ENCODE data around the gene TRAPPC8. TPM values are rescaled to one million over a fixed set of nuclear protein-coding genes. Genes with fewer than 3 reads are reported as not detected.
A peak's percentile ranks its signal among the peaks of the same experiment; 100 is the strongest.

TRAPPC8 gene, protein sequence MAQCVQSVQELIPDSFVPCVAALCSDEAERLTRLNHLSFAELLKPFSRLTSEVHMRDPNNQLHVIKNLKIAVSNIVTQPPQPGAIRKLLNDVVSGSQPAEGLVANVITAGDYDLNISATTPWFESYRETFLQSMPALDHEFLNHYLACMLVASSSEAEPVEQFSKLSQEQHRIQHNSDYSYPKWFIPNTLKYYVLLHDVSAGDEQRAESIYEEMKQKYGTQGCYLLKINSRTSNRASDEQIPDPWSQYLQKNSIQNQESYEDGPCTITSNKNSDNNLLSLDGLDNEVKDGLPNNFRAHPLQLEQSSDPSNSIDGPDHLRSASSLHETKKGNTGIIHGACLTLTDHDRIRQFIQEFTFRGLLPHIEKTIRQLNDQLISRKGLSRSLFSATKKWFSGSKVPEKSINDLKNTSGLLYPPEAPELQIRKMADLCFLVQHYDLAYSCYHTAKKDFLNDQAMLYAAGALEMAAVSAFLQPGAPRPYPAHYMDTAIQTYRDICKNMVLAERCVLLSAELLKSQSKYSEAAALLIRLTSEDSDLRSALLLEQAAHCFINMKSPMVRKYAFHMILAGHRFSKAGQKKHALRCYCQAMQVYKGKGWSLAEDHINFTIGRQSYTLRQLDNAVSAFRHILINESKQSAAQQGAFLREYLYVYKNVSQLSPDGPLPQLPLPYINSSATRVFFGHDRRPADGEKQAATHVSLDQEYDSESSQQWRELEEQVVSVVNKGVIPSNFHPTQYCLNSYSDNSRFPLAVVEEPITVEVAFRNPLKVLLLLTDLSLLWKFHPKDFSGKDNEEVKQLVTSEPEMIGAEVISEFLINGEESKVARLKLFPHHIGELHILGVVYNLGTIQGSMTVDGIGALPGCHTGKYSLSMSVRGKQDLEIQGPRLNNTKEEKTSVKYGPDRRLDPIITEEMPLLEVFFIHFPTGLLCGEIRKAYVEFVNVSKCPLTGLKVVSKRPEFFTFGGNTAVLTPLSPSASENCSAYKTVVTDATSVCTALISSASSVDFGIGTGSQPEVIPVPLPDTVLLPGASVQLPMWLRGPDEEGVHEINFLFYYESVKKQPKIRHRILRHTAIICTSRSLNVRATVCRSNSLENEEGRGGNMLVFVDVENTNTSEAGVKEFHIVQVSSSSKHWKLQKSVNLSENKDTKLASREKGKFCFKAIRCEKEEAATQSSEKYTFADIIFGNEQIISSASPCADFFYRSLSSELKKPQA (N-terminal part only)
- polyA plus RNA-seq (2013, experiment 1 of 4) = 35.5 TPM
- 33.2 TPM for polyA plus RNA-seq (2013, experiment 2 of 4)
- polyA plus RNA-seq (2013, experiment 3 of 4) = 30.4 TPM
- 30.1 TPM for polyA plus RNA-seq (2013, experiment 4 of 4)

DNA sequence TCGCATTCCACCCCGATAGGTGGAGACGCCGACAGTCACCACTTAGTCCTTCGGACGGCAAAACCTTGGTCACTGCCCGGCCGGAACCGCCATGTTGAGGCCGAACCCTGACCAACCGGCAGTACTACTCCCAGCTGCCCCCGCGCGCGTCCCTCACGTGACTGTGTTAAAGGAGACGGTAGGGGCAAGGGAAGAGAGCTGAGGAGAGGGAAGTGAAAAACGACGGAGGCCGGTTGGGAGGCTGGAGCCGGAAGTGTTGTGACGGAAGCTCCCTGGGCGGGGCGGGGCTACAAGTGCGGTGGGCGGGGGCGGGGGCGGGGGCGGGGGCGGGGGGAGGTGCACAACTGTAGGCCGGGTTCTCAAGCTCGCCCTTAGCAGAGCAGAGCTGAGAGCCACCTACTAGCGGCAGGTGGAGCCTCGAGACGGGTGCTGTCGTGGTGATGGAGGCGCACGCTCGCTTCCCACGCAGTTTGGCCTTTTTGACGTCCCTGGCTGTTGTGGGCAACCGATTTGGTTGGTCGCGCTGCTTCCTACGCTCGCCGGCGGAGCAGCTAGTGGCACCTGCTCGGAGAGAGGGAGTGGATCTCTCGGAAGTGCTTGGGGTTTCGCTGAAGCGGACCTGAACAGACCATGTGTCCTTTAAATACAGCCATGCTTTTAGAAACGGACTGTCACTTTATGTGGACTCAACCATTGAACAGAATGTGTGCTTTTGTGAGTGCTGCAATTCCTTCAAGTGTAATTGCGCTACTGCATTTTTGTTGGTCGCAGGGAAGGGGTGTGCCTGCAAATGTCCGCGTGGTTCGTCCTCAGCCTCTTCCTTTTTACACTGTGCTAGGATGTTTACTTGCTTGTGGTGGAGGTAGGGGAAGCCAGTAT lies at the start of gene TRAPPC8:
Gene TRAPPC8, minus strand, starts transcription at position 130 of the 879 bp plus-strand sequence. CDS start 364 bp downstream, outside the sequence.
- Histone ChIP-seq H3K4me1 (ENCODE audit: control insufficient read depth, insufficient read depth, low read length) (peaks cover 6% of the 10 kb centered on the region), H3K27ac (ENCODE audit: insufficient read depth, low read depth, low read length, poor library complexity, severe bottlenecking) (peak within 1 kb of the TSS; percentile 93), H3K36me3 (ENCODE audit: control insufficient read depth, insufficient read depth, low read length) (no peaks in the 10 kb centered on the region), H3K27me3 (ENCODE audit: control insufficient read depth, insufficient read depth, low read length, poor library complexity, severe bottlenecking) (peaks cover 6% of the 10 kb centered on the region), H3K4me3 (ENCODE audit: insufficient read depth, low read depth, low read length) (peak within 1 kb of the TSS; percentile 95), H3K9me3 (ENCODE audit: control insufficient read depth, low read length) (no peaks in the 10 kb centered on the region)
- WGBS, 2 experiments = 0% methylated on average over 48 to 58 of the region's 58 CpGs

DNA sequence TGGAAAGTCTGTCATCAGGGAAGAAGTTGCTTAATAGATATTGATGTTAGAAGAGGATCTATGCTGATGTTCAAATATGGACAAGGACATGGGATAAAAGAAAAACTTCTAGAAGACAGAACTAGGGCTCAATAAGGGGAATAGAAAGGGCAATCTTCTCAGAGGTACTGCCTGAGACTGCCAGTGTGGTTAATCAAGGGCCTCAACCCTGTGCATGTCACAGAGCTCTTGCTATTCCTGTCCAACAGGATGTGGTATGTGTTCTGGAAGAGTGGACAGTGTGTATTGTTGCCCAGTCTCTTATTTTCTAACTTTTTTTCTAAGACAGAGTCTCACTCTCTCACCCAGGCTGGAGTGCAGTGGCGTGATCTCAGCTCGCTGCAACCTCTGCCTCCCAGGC lies 47.9 kb upstream of the TRAPPC8 start:
- Histone ChIP-seq H3K4me3 (ENCODE audit: insufficient read depth, low read depth, low read length) (no peak overlapping the region), H3K9me3 (ENCODE audit: control insufficient read depth, low read length) (no peaks in the 10 kb centered on the region), H3K27ac (ENCODE audit: insufficient read depth, low read depth, low read length, poor library complexity, severe bottlenecking) (no peak overlapping the region), H3K4me1 (ENCODE audit: control insufficient read depth, insufficient read depth, low read length) (no peaks in the 10 kb centered on the region), H3K36me3 (ENCODE audit: control insufficient read depth, insufficient read depth, low read length) (no peaks in the 10 kb centered on the region), H3K27me3 (ENCODE audit: control insufficient read depth, insufficient read depth, low read length, poor library complexity, severe bottlenecking) (no peaks in the 10 kb centered on the region)
- whole genome bisulfite sequencing, 2 experiments = 91 to 97% methylated on average over 2 of the region's 2 CpGs

DNA sequence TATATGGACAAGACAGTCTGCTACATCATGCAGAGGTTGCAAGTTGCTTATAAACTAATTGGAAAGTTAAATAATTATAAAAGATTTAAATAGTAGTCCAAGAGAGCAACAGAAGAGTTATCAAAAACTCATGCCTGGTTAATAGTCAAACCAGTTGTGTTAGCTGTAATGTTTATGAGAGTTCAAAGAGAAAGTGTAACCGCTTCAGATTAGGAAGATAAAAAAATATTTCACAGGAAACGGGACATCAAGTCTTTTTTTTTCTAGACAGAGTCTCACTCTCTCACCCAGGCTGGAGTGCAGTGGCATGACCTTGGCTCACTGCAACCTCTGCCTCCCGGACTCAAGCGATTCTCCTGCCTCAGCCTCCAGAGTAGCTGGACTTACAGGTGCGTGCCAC lies 41.0 kb upstream of the TRAPPC8 start:
- Histone ChIP-seq H3K4me3 (ENCODE audit: insufficient read depth, low read depth, low read length) (no peak overlapping the region), H3K4me1 (ENCODE audit: control insufficient read depth, insufficient read depth, low read length) (no peaks in the 10 kb centered on the region), H3K27me3 (ENCODE audit: control insufficient read depth, insufficient read depth, low read length, poor library complexity, severe bottlenecking) (no peaks in the 10 kb centered on the region), H3K36me3 (ENCODE audit: control insufficient read depth, insufficient read depth, low read length) (no peaks in the 10 kb centered on the region), H3K9me3 (ENCODE audit: control insufficient read depth, low read length) (no peaks in the 10 kb centered on the region), H3K27ac (ENCODE audit: insufficient read depth, low read depth, low read length, poor library complexity, severe bottlenecking) (no peak overlapping the region)
- 89 to 95% methylated on average over 5 of the region's 5 CpGs for WGBS, 2 experiments

DNA sequence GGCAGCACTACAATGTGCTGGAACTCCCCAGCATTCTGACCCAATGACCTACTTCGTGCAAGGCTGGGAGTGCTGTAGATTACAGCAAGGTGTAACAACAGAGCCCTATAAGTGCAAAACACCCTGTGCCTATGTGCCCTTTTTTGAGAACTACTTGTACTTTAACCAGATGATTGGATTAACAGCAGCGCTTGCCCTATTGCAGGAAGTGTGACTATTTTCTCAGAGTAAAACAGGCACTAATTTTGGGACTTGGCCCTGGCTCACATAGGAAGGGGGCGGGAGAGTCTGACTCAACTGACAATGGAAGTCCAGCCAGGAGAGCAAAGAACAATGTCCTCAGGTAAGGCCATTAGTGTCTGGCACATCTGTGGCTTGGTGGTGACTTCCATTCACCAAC lies 40.1 kb upstream of the TRAPPC8 start:
- no peak overlapping the region for H3K4me3 ChIP-seq (ENCODE audit: insufficient read depth, low read depth, low read length)
- H3K27me3 ChIP-seq (ENCODE audit: control insufficient read depth, insufficient read depth, low read length, poor library complexity, severe bottlenecking) = no peaks in the 10 kb centered on the region
- H3K9me3 ChIP-seq (ENCODE audit: control insufficient read depth, low read length) = no peaks in the 10 kb centered on the region
- H3K36me3 ChIP-seq (ENCODE audit: control insufficient read depth, insufficient read depth, low read length) = no peaks in the 10 kb centered on the region
- no peak overlapping the region for H3K27ac ChIP-seq (ENCODE audit: insufficient read depth, low read depth, low read length, poor library complexity, severe bottlenecking)
- no peaks in the 10 kb centered on the region for H3K4me1 ChIP-seq (ENCODE audit: control insufficient read depth, insufficient read depth, low read length)
- 72 to 78% methylated on average over 3 of the region's 3 CpGs for WGBS, 2 experiments

DNA sequence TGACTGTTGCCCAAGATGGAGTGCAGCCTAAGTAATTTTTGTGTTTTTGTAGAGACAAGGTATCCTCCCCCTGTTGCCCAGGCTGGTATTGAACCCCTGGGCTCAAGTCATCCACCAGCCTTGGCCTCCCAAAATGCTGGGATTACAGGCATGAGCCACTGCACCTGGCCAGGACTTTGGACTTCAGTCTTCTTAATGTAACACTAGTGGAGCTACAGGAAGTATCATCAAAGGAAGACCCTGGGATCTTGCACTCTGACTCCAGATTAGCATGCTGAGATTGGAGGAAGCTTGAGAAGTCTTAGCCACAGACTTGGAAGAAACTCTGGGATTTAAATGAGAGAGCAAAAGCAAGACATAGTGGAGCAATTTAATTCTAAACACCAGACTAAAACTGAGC lies 37.9 kb upstream of the TRAPPC8 start:
- H3K27me3 ChIP-seq (ENCODE audit: control insufficient read depth, insufficient read depth, low read length, poor library complexity, severe bottlenecking) = no peaks in the 10 kb centered on the region
- no peaks in the 10 kb centered on the region for H3K9me3 ChIP-seq (ENCODE audit: control insufficient read depth, low read length)
- H3K4me3 ChIP-seq (ENCODE audit: insufficient read depth, low read depth, low read length) = no peak overlapping the region
- no peak overlapping the region for H3K27ac ChIP-seq (ENCODE audit: insufficient read depth, low read depth, low read length, poor library complexity, severe bottlenecking)
- no peaks in the 10 kb centered on the region for H3K4me1 ChIP-seq (ENCODE audit: control insufficient read depth, insufficient read depth, low read length)
- H3K36me3 ChIP-seq (ENCODE audit: control insufficient read depth, insufficient read depth, low read length) = no peaks in the 10 kb centered on the region

DNA sequence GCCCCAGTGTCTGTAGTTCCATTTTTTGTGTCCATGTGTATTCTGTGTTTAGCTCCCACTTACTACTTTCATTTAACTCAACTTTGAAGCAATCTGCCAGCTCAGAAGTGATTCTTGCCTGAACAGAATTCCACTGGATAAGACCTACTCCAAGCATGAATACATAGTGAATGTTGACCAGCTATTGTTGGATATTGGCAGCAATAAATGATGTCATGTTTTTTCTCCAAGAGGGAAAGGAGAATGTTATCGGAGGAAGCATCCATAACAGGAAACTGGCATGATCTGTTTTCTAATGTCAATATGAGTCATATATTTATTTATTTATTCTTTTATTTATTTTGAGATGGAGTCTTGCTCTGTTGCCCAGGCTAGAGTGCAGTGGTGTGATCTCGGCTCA lies 36.8 kb upstream of the TRAPPC8 start:
- Histone ChIP-seq H3K36me3 (ENCODE audit: control insufficient read depth, insufficient read depth, low read length) (no peaks in the 10 kb centered on the region), H3K27me3 (ENCODE audit: control insufficient read depth, insufficient read depth, low read length, poor library complexity, severe bottlenecking) (no peaks in the 10 kb centered on the region), H3K4me1 (ENCODE audit: control insufficient read depth, insufficient read depth, low read length) (no peaks in the 10 kb centered on the region), H3K9me3 (ENCODE audit: control insufficient read depth, low read length) (no peaks in the 10 kb centered on the region), H3K4me3 (ENCODE audit: insufficient read depth, low read depth, low read length) (no peak overlapping the region), H3K27ac (ENCODE audit: insufficient read depth, low read depth, low read length, poor library complexity, severe bottlenecking) (no peak overlapping the region)
- WGBS, 2 experiments = 88 to 100% methylated on average over 2 of the region's 2 CpGs

DNA sequence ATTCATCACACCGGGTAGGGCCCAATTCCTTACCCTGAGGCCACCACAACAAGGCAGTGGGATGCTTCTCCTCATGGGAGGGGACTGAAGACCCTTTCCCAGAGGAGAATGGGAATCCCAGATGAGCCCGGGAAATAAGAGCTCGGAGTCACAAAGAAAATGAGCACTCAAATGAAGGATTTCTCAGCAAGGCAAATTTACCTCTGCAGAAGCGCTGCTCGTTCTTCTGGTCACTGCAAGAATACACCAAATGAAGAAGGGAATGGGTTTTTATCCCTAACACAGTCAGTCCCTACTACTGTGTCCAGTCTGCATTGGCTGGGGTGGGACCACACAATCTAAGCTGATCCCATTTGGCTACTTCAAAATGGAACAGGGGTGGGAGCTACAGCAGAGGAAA lies 35.7 kb upstream of the TRAPPC8 start:
- Histone ChIP-seq H3K36me3 (ENCODE audit: control insufficient read depth, insufficient read depth, low read length) (no peaks in the 10 kb centered on the region), H3K27me3 (ENCODE audit: control insufficient read depth, insufficient read depth, low read length, poor library complexity, severe bottlenecking) (no peaks in the 10 kb centered on the region), H3K9me3 (ENCODE audit: control insufficient read depth, low read length) (no peaks in the 10 kb centered on the region), H3K27ac (ENCODE audit: insufficient read depth, low read depth, low read length, poor library complexity, severe bottlenecking) (no peak overlapping the region), H3K4me3 (ENCODE audit: insufficient read depth, low read depth, low read length) (no peak overlapping the region), H3K4me1 (ENCODE audit: control insufficient read depth, insufficient read depth, low read length) (no peaks in the 10 kb centered on the region)
- 88 to 92% methylated on average over 5 of the region's 5 CpGs for WGBS, 2 experiments

DNA sequence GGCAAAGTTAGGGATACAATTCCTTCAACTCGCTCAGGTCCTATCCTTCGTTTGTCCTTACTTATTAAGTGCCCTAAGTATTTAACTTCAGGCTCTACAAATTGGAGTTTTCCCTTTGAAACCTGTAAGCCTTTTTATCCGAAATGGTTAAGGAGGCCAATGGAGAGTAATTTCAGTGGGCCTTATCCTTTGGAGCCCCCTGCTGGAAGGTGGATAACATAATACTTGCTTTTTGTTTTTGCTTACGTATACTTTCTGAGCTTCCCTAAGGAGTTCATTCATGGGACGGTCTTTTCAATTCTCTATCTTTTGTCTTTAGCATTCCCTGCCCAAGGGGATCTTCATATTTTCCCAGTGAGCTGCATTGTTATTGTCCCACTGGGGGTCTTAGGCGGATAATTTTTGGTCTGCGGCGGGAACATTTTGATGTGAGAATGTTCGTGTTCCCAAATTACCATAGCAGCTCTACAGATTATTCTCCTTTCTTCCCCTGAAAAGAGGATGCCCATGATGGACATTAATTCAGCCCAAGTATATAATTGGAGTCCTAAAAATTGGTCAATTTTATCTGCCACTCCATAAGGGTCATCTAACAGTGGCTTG lies 34.4 kb upstream of the TRAPPC8 start:
- Histone ChIP-seq H3K4me1 (ENCODE audit: control insufficient read depth, insufficient read depth, low read length) (no peaks in the 10 kb centered on the region), H3K27me3 (ENCODE audit: control insufficient read depth, insufficient read depth, low read length, poor library complexity, severe bottlenecking) (no peaks in the 10 kb centered on the region), H3K36me3 (ENCODE audit: control insufficient read depth, insufficient read depth, low read length) (no peaks in the 10 kb centered on the region), H3K27ac (ENCODE audit: insufficient read depth, low read depth, low read length, poor library complexity, severe bottlenecking) (no peak overlapping the region), H3K9me3 (ENCODE audit: control insufficient read depth, low read length) (no peaks in the 10 kb centered on the region), H3K4me3 (ENCODE audit: insufficient read depth, low read depth, low read length) (no peak overlapping the region)
- 70 to 82% methylated on average over 9 of the region's 9 CpGs for WGBS, 2 experiments

DNA sequence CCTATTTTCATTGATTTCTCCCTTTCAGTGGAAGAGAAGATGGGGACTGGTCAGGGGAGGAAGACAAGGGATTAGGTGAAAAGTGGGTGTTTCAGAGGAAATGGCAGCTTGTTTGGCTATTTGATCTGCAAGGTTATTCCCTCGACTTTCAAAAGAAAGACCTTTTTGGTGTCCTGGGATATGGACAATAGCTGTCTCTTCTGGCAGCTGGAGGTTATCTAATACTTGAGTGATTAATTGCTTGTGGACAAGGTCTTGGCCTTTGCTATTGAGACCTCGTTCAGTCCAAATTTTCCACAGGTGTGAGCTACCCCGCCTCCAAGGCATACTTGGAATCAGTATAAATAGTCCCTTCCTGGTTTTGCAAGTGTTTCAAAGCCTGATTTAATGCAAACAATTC lies 33.3 kb upstream of the TRAPPC8 start:
- Histone ChIP-seq H3K27me3 (ENCODE audit: control insufficient read depth, insufficient read depth, low read length, poor library complexity, severe bottlenecking) (no peaks in the 10 kb centered on the region), H3K4me1 (ENCODE audit: control insufficient read depth, insufficient read depth, low read length) (no peaks in the 10 kb centered on the region), H3K9me3 (ENCODE audit: control insufficient read depth, low read length) (no peaks in the 10 kb centered on the region), H3K27ac (ENCODE audit: insufficient read depth, low read depth, low read length, poor library complexity, severe bottlenecking) (no peak overlapping the region), H3K4me3 (ENCODE audit: insufficient read depth, low read depth, low read length) (no peak overlapping the region), H3K36me3 (ENCODE audit: control insufficient read depth, insufficient read depth, low read length) (no peaks in the 10 kb centered on the region)
- WGBS, 2 experiments = 93 to 94% methylated on average over 3 of the region's 3 CpGs

All from ectodermal cell (in vitro differentiated cells).